SH-SY5Y (cell line): Measurements from ENCODE around the gene CCDC142.

ENCODE experiments used
- GATA2 ChIP-seq: IDR thresholded peaks from 2 replicates; pipeline ENCODE4 v1.6.1; 2011; ENCODE audit warnings: mild to moderate bottlenecking, low read depth, low read length
- GATA3 ChIP-seq: IDR thresholded peaks from 2 replicates; pipeline ENCODE4 v1.6.1; 2011; ENCODE audit warnings: low read depth, mild to moderate bottlenecking, low read length, moderate library complexity

GRCh38 chr2:74524955-74525716 lies 42.3 kb upstream of the CCDC142 start:
- TF ChIP-seq GATA3 (no peak), GATA2 (no peak)
